CD4-positive, alpha-beta T cell (primary cell): ENCODE results near the gene SENP3. TPM values are rescaled to one million over a fixed set of nuclear protein-coding genes. Genes with fewer than 3 reads are reported as not detected.

Experiments used
- ATAC-seq: fragments of 200-7000 bp; cut with Tn5 transposase; one replicate; pipeline ENCODE4 v1.10.0; 2022; ENCODE audit warnings: mild to moderate bottlenecking; ENCODE audit not compliant: poor library complexity
- CTCF ChIA-PET: fragments of 350-600 bp; sonication (Branson Sonifier 250); formaldehyde crosslinking; loops from one replicate; lab custom pipeline; 2021; ENCODE audit warnings: antibody characterized with exemption, inconsistent platforms; lab: Charles Lee
- POLR2A ChIA-PET: fragments of 350-600 bp; sonication (Branson Sonifier 250); formaldehyde crosslinking; loops from one replicate; lab custom pipeline; 2021; ENCODE audit warnings: antibody characterized with exemption, inconsistent platforms; lab: Charles Lee
- DNase-seq, 14 experiments: peaks; one replicate each; pipeline ENCODE4 v3.0.0-alpha.2; 2013 to 2020; ENCODE audit warnings: mixed read lengths in 2 of 14
- H3K27ac ChIP-seq, 2 donors: one replicate each; pipeline versions ENCODE4 v1.5.1 to v1.7.0; 2013; ENCODE audit warnings: low read length in 2 of 2, low read depth in 1 of 2, mild to moderate bottlenecking in 1 of 2
- H3K27me3 ChIP-seq, 2 experiments: 1 replicate in 1 of 2; 2 replicates in 1 of 2; pipeline versions ENCODE4 v1.6.1 to v1.7.0; 2013; ENCODE audit warnings: low read length in 2 of 2, control low read depth in 1 of 2, mild to moderate bottlenecking in 1 of 2, moderate library complexity in 1 of 2; ENCODE audit not compliant: insufficient read depth in 2 of 2, control insufficient read depth in 1 of 2
- H3K36me3 ChIP-seq: one replicate; pipeline ENCODE4 v1.6.1; 2013; ENCODE audit warnings: low read length, control low read depth; ENCODE audit not compliant: insufficient read depth
- H3K4me1 ChIP-seq: one replicate; pipeline ENCODE4 v1.6.1; 2013; ENCODE audit warnings: low read length, control low read depth; ENCODE audit not compliant: insufficient read depth
- H3K4me3 ChIP-seq: one replicate; pipeline ENCODE4 v1.5.1; 2013; ENCODE audit warnings: mild to moderate bottlenecking, low read length, moderate library complexity
- H3K9me3 ChIP-seq, 2 experiments: 1 replicate in 1 of 2; 2 replicates in 1 of 2; pipeline versions ENCODE4 v1.6.1 to v1.7.0; 2013; ENCODE audit warnings: low read length in 2 of 2, mild to moderate bottlenecking in 2 of 2, control low read depth in 1 of 2, moderate library complexity in 1 of 2; ENCODE audit not compliant: control insufficient read depth in 1 of 2, insufficient read depth in 1 of 2
- H3K27ac Mint-ChIP-seq: one replicate; pipeline ENCODE4 v1.8.0; 2020; ENCODE audit warnings: mixed read lengths
- H3K27me3 Mint-ChIP-seq: one replicate; pipeline ENCODE4 v1.8.0; 2021; ENCODE audit warnings: mixed read lengths
- H3K36me3 Mint-ChIP-seq: one replicate; pipeline ENCODE4 v1.8.0; 2021; ENCODE audit warnings: low read depth, mixed read lengths
- H3K4me1 Mint-ChIP-seq: one replicate; pipeline ENCODE4 v1.8.0; 2021; ENCODE audit warnings: low read depth, mixed read lengths
- H3K4me3 Mint-ChIP-seq: one replicate; pipeline ENCODE4 v1.8.0; 2020; ENCODE audit warnings: mild to moderate bottlenecking, mixed read lengths
- H3K9me3 Mint-ChIP-seq: one replicate; pipeline ENCODE4 v1.8.0; 2020; ENCODE audit warnings: mixed read lengths
- intact Hi-C, 2 experiments: fragments of 100-400 bp; cut with DNase I in 1 of 2; cut with micrococcal nuclease in 1 of 2; formaldehyde crosslinking; loops; one replicate each; pipeline versions ENCODE4 v1.15.1 to v1.9.0; 2023 to 2025; cut with DNase I, micrococcal nuclease
- total RNA-seq, 174 experiments: library from RNA in 2 of 174; stranded (reverse) in 2 of 174; gene quantifications; one replicate each; pipeline ENCODE4 v1.2.3 and lab custom pipeline; 2021 to 2026
- TF ChIP-seq, protein P1 (sequence below): fragments of 200-600 bp; IDR thresholded peaks from one replicate; pipeline ENCODE4 v1.8.0; 2022; ENCODE audit warnings: antibody characterized with exemption, mild to moderate bottlenecking

SENP3 gene
- total RNA-seq, 2 experiments from 2014 or later: 27.7 to 28.9 TPM

DNA sequence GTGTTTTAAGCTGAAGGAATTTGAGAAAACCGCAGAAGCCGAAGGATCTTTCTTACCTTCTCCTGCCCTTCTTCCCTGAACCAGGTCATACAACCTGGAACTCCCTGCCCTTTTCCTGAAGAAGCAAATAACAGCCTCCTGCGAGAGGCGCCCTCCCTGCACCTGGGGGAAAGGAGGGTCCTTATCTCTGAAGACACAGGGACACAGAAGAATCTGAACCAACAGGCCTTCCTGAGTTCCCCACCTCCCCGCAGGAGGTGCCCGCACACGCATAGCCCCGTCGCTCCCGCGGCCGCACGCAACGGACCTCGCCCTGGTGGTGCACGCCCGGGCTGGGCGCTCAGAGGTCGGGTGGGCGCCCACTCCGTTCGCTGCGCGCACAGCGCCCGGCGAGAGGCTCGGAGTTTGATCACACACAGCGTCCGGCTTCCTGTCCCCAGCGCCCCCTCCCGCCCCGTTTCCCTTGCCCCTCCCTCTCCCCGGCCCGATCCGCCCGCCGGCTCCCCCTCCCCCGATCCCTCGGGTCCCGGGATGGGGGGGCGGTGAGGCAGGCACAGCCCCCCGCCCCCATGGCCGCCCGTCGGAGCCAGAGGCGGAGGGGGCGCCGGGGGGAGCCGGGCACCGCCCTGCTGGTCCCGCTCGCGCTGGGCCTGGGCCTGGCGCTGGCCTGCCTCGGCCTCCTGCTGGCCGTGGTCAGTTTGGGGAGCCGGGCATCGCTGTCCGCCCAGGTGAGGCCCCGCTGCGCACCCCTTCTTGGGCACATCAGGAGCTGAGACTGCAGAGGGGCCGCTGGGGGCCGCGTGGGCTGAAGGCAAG lies 12.9 kb upstream of the SENP3 start, which contains the start of gene TNFSF12:
Gene TNFSF12, plus strand, starts transcription at position 474 of the 816 bp plus-strand sequence. Its CDS starts 96 bp downstream, at position 570.
- Mint-ChIP-seq H3K4me3 (peak within 1 kb of the TSS; percentile 91), H3K27me3 (no peaks in the 10 kb centered on the region), H3K9me3 (no peaks in the 10 kb centered on the region), H3K36me3 (peaks cover 10% of the 10 kb centered on the region), H3K4me1 (peaks cover 50% of the 10 kb centered on the region), H3K27ac (peak within 1 kb of the TSS; percentile 88)
- Histone ChIP-seq H3K4me3 (peak within 1 kb of the TSS; percentile 87), H3K9me3 (no peaks in the 10 kb centered on the region), H3K27ac (peak within 1 kb of the TSS; percentile 36 to 60), H3K27me3 (no peaks in the 10 kb centered on the region), H3K4me1 (peaks cover 62% of the 10 kb centered on the region), H3K36me3 (peaks cover 10% of the 10 kb centered on the region)
- POLR2A ChIA-PET: interaction anchor here (1.1 to 3.3 kb wide), 7 partner anchors 9 to 138 kb away, joined by 3 to 19 read pairs (median 6); partner anchors contain the start of genes FXR2, MPDU1, POLR2A and SENP3
- DNase-seq (peak; percentile 22 to 77 (median 56)), ATAC-seq (peak; percentile 19)
- CTCF ChIA-PET: interaction anchor here (1.1 to 4.4 kb wide), 3 partner anchors 12 to 112 kb away, joined by 3 to 32 read pairs (median 11); no protein-coding TSS in a partner anchor
- intact Hi-C loops: loop anchor here in 1 of 2 experiments (2.0 kb wide), 1 partner anchor 14 kb away; no protein-coding TSS in a partner anchor
- TF ChIP-seq, protein P1, sequence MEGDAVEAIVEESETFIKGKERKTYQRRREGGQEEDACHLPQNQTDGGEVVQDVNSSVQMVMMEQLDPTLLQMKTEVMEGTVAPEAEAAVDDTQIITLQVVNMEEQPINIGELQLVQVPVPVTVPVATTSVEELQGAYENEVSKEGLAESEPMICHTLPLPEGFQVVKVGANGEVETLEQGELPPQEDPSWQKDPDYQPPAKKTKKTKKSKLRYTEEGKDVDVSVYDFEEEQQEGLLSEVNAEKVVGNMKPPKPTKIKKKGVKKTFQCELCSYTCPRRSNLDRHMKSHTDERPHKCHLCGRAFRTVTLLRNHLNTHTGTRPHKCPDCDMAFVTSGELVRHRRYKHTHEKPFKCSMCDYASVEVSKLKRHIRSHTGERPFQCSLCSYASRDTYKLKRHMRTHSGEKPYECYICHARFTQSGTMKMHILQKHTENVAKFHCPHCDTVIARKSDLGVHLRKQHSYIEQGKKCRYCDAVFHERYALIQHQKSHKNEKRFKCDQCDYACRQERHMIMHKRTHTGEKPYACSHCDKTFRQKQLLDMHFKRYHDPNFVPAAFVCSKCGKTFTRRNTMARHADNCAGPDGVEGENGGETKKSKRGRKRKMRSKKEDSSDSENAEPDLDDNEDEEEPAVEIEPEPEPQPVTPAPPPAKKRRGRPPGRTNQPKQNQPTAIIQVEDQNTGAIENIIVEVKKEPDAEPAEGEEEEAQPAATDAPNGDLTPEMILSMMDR: no peak

DNA sequence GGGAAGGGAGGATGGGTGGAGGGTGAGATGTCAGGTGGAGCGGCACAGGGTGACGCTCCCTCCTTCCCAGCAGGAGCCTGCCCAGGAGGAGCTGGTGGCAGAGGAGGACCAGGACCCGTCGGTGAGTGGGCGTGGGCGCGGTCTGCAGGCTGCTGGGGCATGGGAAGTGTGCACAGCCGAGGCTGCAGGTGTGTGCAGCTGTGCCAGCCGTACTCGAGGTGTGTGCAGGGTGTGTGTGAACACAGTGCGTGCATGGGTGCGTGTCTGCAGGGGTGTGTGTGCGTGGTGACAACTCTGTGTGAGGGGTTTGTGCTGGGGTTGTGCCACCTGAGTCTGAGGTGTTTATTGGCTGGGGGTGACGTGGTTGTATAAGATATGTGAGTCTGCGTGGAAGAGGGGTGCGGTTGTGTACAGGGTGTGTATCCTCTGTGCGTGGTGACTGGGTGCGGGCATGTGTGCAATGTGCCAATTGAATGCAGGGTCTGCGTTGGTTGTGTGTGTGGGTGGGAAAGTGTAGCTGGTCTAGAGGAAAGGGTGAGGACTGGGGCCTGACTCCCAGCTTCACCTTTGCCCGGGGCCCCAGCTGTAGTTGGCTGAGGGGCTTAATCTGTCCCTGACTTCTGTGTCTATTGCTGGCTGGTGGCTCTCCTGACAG lies 12.2 kb upstream of the SENP3 start:
- ATAC-seq (peak; percentile 64), DNase-seq (peak in 13 of 14 experiments; percentile 21 to 76 (median 45))
- intact Hi-C loops: loop anchor here in 1 of 2 experiments (2.0 kb wide), 1 partner anchor 15 kb away; no protein-coding TSS in a partner anchor
- H3K27ac Mint-ChIP-seq: peak overlapping the region; percentile 77
- peak overlapping the region; percentile 87 for H3K4me3 ChIP-seq
- no peaks in the 10 kb centered on the region for H3K27me3 ChIP-seq
- H3K27ac ChIP-seq: peak overlapping the region; percentile 36 to 47
- peaks cover 54% of the 10 kb centered on the region for H3K4me1 Mint-ChIP-seq
- no peaks in the 10 kb centered on the region for H3K27me3 Mint-ChIP-seq
- CTCF ChIA-PET: interaction anchor here (1.2 to 4.4 kb wide), 3 partner anchors 11 to 113 kb away, joined by 4 to 32 read pairs (median 11); no protein-coding TSS in a partner anchor
- TF ChIP-seq, protein P1: no peak
- peak overlapping the region; percentile 91 for H3K4me3 Mint-ChIP-seq
- H3K36me3 Mint-ChIP-seq: peaks cover 10% of the 10 kb centered on the region
- no peaks in the 10 kb centered on the region for H3K9me3 Mint-ChIP-seq
- POLR2A ChIA-PET: interaction anchor here (1.0 to 3.3 kb wide), 8 partner anchors 8 to 137 kb away, joined by 3 to 19 read pairs (median 6); partner anchors contain the start of genes FXR2, MPDU1, POLR2A and SENP3
- H3K4me1 ChIP-seq: peaks cover 67% of the 10 kb centered on the region
- no peaks in the 10 kb centered on the region for H3K9me3 ChIP-seq
- peaks cover 10% of the 10 kb centered on the region for H3K36me3 ChIP-seq

DNA sequence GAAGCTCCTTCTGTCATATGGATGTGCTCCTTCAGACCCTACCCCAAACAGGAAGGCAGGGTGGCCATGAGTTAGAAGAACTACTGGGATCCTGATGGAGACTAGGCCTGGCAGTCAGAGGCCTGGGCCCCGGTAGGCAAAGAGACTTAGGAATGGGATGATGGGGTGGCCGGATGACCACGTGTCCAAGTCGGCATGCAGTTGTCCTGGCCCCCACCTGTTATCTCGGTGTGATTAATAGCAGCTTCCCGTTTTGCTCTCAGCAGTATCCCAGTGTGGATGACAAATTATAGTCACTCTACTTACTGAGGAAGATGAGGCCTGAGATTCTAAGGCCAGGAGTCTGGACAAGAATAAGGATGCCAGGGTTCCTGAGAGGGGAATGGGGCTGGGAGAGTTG lies 11.4 kb upstream of the SENP3 start:
- no peaks in the 10 kb centered on the region for H3K9me3 Mint-ChIP-seq
- peak overlapping the region; percentile 91 for H3K4me3 Mint-ChIP-seq
- no peaks in the 10 kb centered on the region for H3K27me3 Mint-ChIP-seq
- ATAC-seq (no peak), DNase-seq (no peak)
- peaks cover 10% of the 10 kb centered on the region for H3K36me3 Mint-ChIP-seq
- TF ChIP-seq, protein P1: no peak
- H3K4me3 ChIP-seq: no peak overlapping the region
- intact Hi-C loops: no loop called here
- POLR2A ChIA-PET: interaction anchor here (1.0 to 3.3 kb wide), 5 partner anchors 11 to 137 kb away, joined by 3 to 19 read pairs (median 8); partner anchors contain the start of genes MPDU1, SENP3, TP53 and WRAP53
- H3K36me3 ChIP-seq: peaks cover 10% of the 10 kb centered on the region
- peaks cover 76% of the 10 kb centered on the region for H3K4me1 ChIP-seq
- no peaks in the 10 kb centered on the region for H3K27me3 ChIP-seq
- H3K9me3 ChIP-seq: no peaks in the 10 kb centered on the region
- CTCF ChIA-PET: interaction anchor here (1.2 to 2.6 kb wide), 2 partner anchors 39 to 114 kb away, joined by 4 to 11 read pairs; no protein-coding TSS in a partner anchor
- peak overlapping the region; percentile 77 for H3K27ac Mint-ChIP-seq
- peak overlapping the region; percentile 36 to 47 for H3K27ac ChIP-seq
- H3K4me1 Mint-ChIP-seq: peaks cover 59% of the 10 kb centered on the region
